OCI-LY3 (cell line): Measurements from ENCODE around the gene SLC26A1.

Source experiments
- H2AFZ ChIP-seq: fragments of 200-600, 300-600 bp; shearing (Covaris generic); 2 replicates; pipeline ENCODE4 v1.6.0; 2014; ENCODE audit warnings: antibody characterized with exemption, low read depth, low read length
- H3K27ac ChIP-seq: fragments of 200-600, 300-600 bp; sonication (generic); 2 replicates; pipeline ENCODE4 v1.5.1; 2014; ENCODE audit warnings: mild to moderate bottlenecking, low read length, moderate library complexity, mixed read lengths
- H3K27me3 ChIP-seq: fragments of 200-600, 300-600 bp; sonication (generic); 2 replicates; pipeline ENCODE4 v1.6.1; 2014; ENCODE audit warnings: low read depth, low read length, mixed read lengths
- H3K36me3 ChIP-seq: fragments of 200-600, 300-600 bp; sonication (generic); replicated peaks from 2 replicates; pipeline ENCODE3; 2014; ENCODE audit warnings: low read depth, low read length, mixed read lengths
- H3K4me1 ChIP-seq: fragments of 300-600, 200-600 bp; sonication (generic); 2 replicates; pipeline ENCODE4 v1.6.1; 2014; ENCODE audit warnings: low read length, mixed read lengths
- H3K4me2 ChIP-seq: fragments of 200-600, 300-600 bp; sonication (generic); 2 replicates; pipeline ENCODE4 v1.6.1; 2014; ENCODE audit warnings: low read length, mixed read lengths
- H3K4me3 ChIP-seq: fragments of 300-600, 200-600 bp; sonication (generic); 2 replicates; pipeline ENCODE4 v1.5.1; 2014; ENCODE audit warnings: antibody characterized with exemption, mild to moderate bottlenecking, low read length, moderate library complexity
- H3K79me2 ChIP-seq: fragments of 300-600, 200-600 bp; shearing (Covaris generic); 2 replicates; pipeline ENCODE4 v1.6.1; 2014; ENCODE audit warnings: mild to moderate bottlenecking, low read length, mixed read lengths
- H3K9ac ChIP-seq: fragments of 300-600, 200-600 bp; shearing (Covaris generic); 2 replicates; pipeline ENCODE4 v1.6.0; 2014; ENCODE audit warnings: mild to moderate bottlenecking, low read length, moderate library complexity
- H3K9me3 ChIP-seq: fragments of 200-600, 300-600 bp; shearing (Covaris generic); 2 replicates; pipeline ENCODE4 v1.6.1; 2014; ENCODE audit warnings: low read length, mixed read lengths; ENCODE audit not compliant: insufficient read depth
- H4K20me1 ChIP-seq: fragments of 200-600, 300-600 bp; sonication (generic); 2 replicates; pipeline ENCODE4 v1.6.1; 2016; ENCODE audit warnings: low read length, mixed read lengths; ENCODE audit not compliant: insufficient read depth
- CTCF ChIP-seq: fragments of 200-600, 300-600 bp; sonication (generic); IDR thresholded peaks from 2 replicates; pipeline ENCODE4 v1.5.1; 2014; ENCODE audit warnings: antibody characterized with exemption, low read length, low read depth
- EZH2phosphoT487 ChIP-seq: fragments of 200-600 bp; shearing (Covaris generic); IDR thresholded peaks from 2 replicates; pipeline ENCODE4 v1.6.1; 2018; ENCODE audit warnings: antibody characterized with exemption, mixed run types, low read depth

Gene SLC26A1

GRCh38 chr4:948936-949300 lies 44.3 kb downstream of the SLC26A1 start:
- Histone ChIP-seq H3K9ac (no peak overlapping the region), H3K4me2 (no peak overlapping the region), H3K27me3 (no peaks in the 10 kb centered on the region), H3K4me3 (no peak overlapping the region), H2AFZ (no peak overlapping the region), H4K20me1 (no peaks in the 10 kb centered on the region), H3K36me3 (no peaks in the 10 kb centered on the region), H3K4me1 (no peaks in the 10 kb centered on the region), H3K79me2 (no peaks in the 10 kb centered on the region), H3K9me3 (no peaks in the 10 kb centered on the region), H3K27ac (no peak overlapping the region)
- TF ChIP-seq CTCF (no peak), EZH2phosphoT487 (no peak)

GRCh38 chr4:948101-948935 lies 44.9 kb downstream of the SLC26A1 start:
- H3K4me2 ChIP-seq: no peak overlapping the region
- H3K4me3 ChIP-seq: no peak overlapping the region
- no peak overlapping the region for H3K27ac ChIP-seq
- no peaks in the 10 kb centered on the region for H3K9me3 ChIP-seq
- H3K27me3 ChIP-seq: no peaks in the 10 kb centered on the region
- H3K4me1 ChIP-seq: no peaks in the 10 kb centered on the region
- H4K20me1 ChIP-seq: no peaks in the 10 kb centered on the region
- H2AFZ ChIP-seq: no peak overlapping the region
- H3K9ac ChIP-seq: no peak overlapping the region
- no peak for TF ChIP-seq EZH2phosphoT487
- no peak for TF ChIP-seq CTCF
- H3K36me3 ChIP-seq: no peaks in the 10 kb centered on the region
- H3K79me2 ChIP-seq: no peaks in the 10 kb centered on the region

- Histone ChIP-seq H2AFZ (no peak overlapping the region), H3K9me3 (no peaks in the 10 kb centered on the region), H3K27me3 (no peaks in the 10 kb centered on the region), H3K27ac (no peak overlapping the region), H3K4me1 (no peaks in the 10 kb centered on the region), H3K4me2 (no peak overlapping the region), H3K36me3 (no peaks in the 10 kb centered on the region), H3K4me3 (no peak overlapping the region), H3K79me2 (no peaks in the 10 kb centered on the region), H3K9ac (no peak overlapping the region), H4K20me1 (no peaks in the 10 kb centered on the region)
- TF ChIP-seq EZH2phosphoT487 (no peak), CTCF (no peak)
Observed at GRCh38 chr4:947491-947971, 45.7 kb downstream of the SLC26A1 start.

GRCh38 chr4:946517-947471 lies 46.4 kb downstream of the SLC26A1 start:
- H3K9ac ChIP-seq: no peak overlapping the region
- H3K4me3 ChIP-seq: no peak overlapping the region
- no peaks in the 10 kb centered on the region for H3K27me3 ChIP-seq
- H2AFZ ChIP-seq: no peak overlapping the region
- no peak overlapping the region for H3K27ac ChIP-seq
- no peaks in the 10 kb centered on the region for H4K20me1 ChIP-seq
- no peaks in the 10 kb centered on the region for H3K4me1 ChIP-seq
- H3K9me3 ChIP-seq: no peaks in the 10 kb centered on the region
- H3K36me3 ChIP-seq: no peaks in the 10 kb centered on the region
- TF ChIP-seq CTCF (no peak), EZH2phosphoT487 (no peak)
- H3K79me2 ChIP-seq: no peaks in the 10 kb centered on the region
- H3K4me2 ChIP-seq: no peak overlapping the region
